ENCODE data around the gene TENM4.

The TENM4 gene

GRCh38 chr11:78935398-78936068 is 505.3 kb downstream of the TENM4 start:
- H3K4me3 ChIP-seq (ENCODE audit: low read length), result no peak overlapping the region
- no peak for TF ChIP-seq ZNF274 (IDR thresholded peaks at IDR 0.05; ENCODE audit: low read depth, low read length)

GRCh38 chr11:78933350-78933749 is 507.5 kb downstream of the TENM4 start:
- no peak for TF ChIP-seq ZNF274 (IDR thresholded peaks at IDR 0.05; ENCODE audit: low read depth, low read length)
- H3K4me3 ChIP-seq (ENCODE audit: low read length), result no peak overlapping the region

DNA sequence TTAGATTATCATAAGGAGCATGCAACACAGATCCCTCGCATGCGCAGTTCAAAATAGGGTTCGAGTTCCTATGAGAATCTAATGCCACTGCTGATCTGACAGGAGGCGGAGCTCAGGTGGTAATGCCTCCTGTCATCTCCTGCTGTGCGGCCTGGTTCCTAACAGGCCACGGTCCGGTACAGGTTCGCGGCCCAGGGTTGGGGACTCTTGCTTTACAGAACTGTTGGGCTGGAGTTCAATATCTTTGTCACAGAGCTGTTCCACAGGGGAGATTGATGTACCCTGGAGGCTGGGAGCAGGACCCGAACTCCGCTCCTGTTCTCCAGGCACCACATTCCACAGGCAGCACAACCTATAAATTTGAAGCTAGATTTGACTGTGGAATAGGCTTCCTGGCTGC is 508.1 kb downstream of the TENM4 start:
- no peak for TF ChIP-seq ZNF274 (IDR thresholded peaks at IDR 0.05; ENCODE audit: low read depth, low read length)

GRCh38 chr11:78931891-78932290 is 508.9 kb downstream of the TENM4 start:
- H3K4me3 ChIP-seq (ENCODE audit: low read length), result no peak overlapping the region
- no peak for TF ChIP-seq ZNF274 (IDR thresholded peaks at IDR 0.05; ENCODE audit: low read depth, low read length)

More for the DNA sequence above, 508.1 kb downstream of the TENM4 start:
- H3K4me3 ChIP-seq (ENCODE audit: low read length), result no peak overlapping the region

DNA sequence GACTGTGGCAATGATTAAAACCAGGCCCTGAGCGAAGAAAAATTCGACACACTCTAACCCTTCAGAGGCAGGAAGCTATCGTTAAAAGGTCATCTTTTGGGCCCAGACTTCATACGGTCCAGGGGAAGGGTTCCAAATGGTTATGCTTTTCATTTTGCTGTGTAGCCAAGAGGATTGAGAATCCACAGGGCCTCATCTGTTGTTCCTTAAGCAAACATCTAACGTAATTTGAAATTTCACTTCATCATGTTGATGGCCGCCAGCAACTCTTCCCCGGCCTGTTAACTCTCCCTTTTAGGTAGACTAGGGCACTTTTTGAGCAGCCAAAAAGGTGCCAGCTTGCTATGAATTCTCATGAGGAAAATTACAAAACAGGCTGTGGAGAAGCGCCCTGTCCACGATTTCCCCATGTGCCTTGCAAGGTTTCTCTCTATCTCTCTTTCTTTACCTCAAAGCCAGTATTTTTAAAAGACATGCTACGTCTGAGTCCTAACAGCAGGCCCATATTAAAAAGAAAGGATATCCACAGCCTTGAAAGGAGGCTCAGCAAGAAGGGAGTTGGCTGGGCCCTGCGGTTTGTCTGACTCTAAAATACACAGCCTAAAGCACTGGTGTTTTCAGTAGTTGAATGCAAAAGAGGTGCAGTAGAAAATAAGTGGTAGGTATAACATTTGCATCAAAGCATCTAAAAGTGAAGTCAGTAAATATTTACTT is 509.9 kb downstream of the TENM4 start:
- no peak overlapping the region for H3K4me3 ChIP-seq (ENCODE audit: low read length)
- no peak for TF ChIP-seq ZNF274 (IDR thresholded peaks at IDR 0.05; ENCODE audit: low read depth, low read length)

- no peak overlapping the region for H3K4me3 ChIP-seq (ENCODE audit: low read length)
- no peak for TF ChIP-seq ZNF274 (IDR thresholded peaks at IDR 0.05; ENCODE audit: low read depth, low read length)
Observed at GRCh38 chr11:78929906-78930220, 511.0 kb downstream of the TENM4 start.

GRCh38 chr11:78929207-78929905 is 511.5 kb downstream of the TENM4 start:
- no peak overlapping the region for H3K4me3 ChIP-seq (ENCODE audit: low read length)
- TF ChIP-seq ZNF274 (IDR thresholded peaks at IDR 0.05; ENCODE audit: low read depth, low read length), result no peak

DNA sequence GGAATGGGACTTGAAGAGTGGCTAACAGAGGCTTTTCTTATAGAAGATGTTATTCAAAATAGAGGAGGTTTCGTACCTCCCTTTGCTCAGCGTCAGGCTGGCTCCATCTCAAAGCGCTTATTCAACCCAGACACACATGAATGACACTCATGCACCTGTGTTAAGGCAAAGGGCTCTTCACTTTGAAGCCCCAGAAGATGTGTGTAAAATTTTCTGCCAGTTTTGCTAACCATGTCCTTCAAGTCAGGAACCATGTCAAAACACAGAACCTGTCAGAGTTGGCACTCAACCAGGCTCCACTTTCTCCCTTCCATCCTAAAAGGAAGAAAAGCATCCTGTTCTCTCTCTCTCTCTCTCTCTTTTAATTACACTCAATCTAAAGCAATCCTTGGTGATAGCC is 513.3 kb downstream of the TENM4 start:
- H3K4me3 ChIP-seq (ENCODE audit: low read length), result no peak overlapping the region
- no peak for TF ChIP-seq ZNF274 (IDR thresholded peaks at IDR 0.05; ENCODE audit: low read depth, low read length)

DNA sequence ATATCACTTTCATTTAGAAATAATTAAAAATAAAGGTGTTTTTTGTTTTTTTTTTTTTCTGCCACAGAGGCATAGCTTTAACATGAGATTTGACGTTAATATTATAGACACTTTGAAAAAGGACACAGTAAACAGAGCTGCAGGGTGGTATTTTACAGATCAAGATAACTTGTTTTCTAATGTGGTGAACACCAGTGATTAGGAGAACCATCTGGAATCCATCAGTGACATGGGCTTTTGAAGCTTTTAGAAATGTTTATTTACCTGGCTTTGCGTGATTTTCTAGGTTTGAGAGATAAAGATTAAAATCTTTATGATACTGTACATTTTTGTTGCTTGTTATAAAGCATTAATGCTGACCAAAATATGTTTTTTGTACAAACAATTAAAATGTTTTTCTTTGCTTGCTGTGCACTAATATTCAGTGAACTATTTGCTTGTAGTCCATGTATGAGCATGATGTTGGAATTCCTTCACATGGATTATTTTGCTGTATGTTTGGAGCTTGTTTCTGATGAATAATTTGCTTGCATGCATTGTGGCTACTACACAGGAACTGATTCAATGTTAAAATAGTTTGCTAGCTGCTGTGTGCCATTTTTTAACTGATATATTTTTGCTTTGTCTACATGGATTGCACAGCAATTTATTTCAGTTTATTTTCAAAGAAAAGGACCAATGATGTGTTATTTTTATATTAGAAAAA is 514.0 kb downstream of the TENM4 start:
- TF ChIP-seq ZNF274 (IDR thresholded peaks at IDR 0.05; ENCODE audit: low read depth, low read length), result no peak
- H3K4me3 ChIP-seq (ENCODE audit: low read length), result no peak overlapping the region

- H3K4me3 ChIP-seq (ENCODE audit: low read length), result no peak overlapping the region
- no peak for TF ChIP-seq ZNF274 (IDR thresholded peaks at IDR 0.05; ENCODE audit: low read depth, low read length)
Observed at GRCh38 chr11:78925387-78925786, 515.4 kb downstream of the TENM4 start.

- H3K4me3 ChIP-seq (ENCODE audit: low read length), result no peak overlapping the region
- TF ChIP-seq ZNF274 (IDR thresholded peaks at IDR 0.05; ENCODE audit: low read depth, low read length), result no peak
Observed at GRCh38 chr11:78922859-78923625, 517.8 kb downstream of the TENM4 start.

GRCh38 chr11:78921509-78921908 is 519.3 kb downstream of the TENM4 start:
- no peak overlapping the region for H3K4me3 ChIP-seq (ENCODE audit: low read length)
- TF ChIP-seq ZNF274 (IDR thresholded peaks at IDR 0.05; ENCODE audit: low read depth, low read length), result no peak

GRCh38 chr11:78920329-78920728 is 520.5 kb downstream of the TENM4 start:
- no peak overlapping the region for H3K4me3 ChIP-seq (ENCODE audit: low read length)
- TF ChIP-seq ZNF274 (IDR thresholded peaks at IDR 0.05; ENCODE audit: low read depth, low read length), result no peak

GRCh38 chr11:78916759-78917158 is 524.1 kb downstream of the TENM4 start:
- no peak for TF ChIP-seq ZNF274 (IDR thresholded peaks at IDR 0.05; ENCODE audit: low read depth, low read length)
- H3K4me3 ChIP-seq (ENCODE audit: low read length), result no peak overlapping the region
